ENCODE measurements around the gene FAM222B. TPM values are rescaled to one million over a fixed set of nuclear protein-coding genes. Genes with fewer than 3 reads are reported as not detected.

Gene FAM222B
- total and polyA plus RNA-seq, 9 of the 15 experiments (the other 6 are each of a cell fraction or from before 2014, with no cell fraction given), result 4.0 to 34.6 (median 7.5) TPM

- TF ChIP-seq DIDO1 (tag; IDR thresholded peaks at IDR 0.05; ENCODE audit: low read depth) (no peak), ZNF551 (CRISPR knock-in tag; IDR thresholded peaks at IDR 0.05) (no peak), DNMT1 (IDR thresholded peaks at IDR 0.05) (no peak), ETV1 (tag; conservative IDR thresholded peaks at IDR 0.05; ENCODE audit: low read depth) (peak; percentile 64), ZC3H8 (IDR thresholded peaks at IDR 0.05) (0 out of 2 replicates have a peak, but pooled peaks have one; percentile 29), TCF7 (IDR thresholded peaks at IDR 0.05; ENCODE audit: borderline replicate concordance) (no peak; the same call in 1 of the 2 replicates), HMG20A (CRISPR knock-in tag; conservative IDR thresholded peaks at IDR 0.05) (no peak), PML (IDR thresholded peaks at IDR 0.05; ENCODE audit: low read length) (0 out of 2 replicates have a peak, but pooled peaks have one; percentile 52), SMARCE1 (IDR thresholded peaks at IDR 0.05) (peak; percentile 51; the same call in 1 of the 2 replicates), ILF3 (IDR thresholded peaks at IDR 0.05; ENCODE audit: borderline replicate concordance) (no peak), MECOM (CRISPR knock-in tag; IDR thresholded peaks at IDR 0.05) (no peak), ZNF75A (CRISPR knock-in tag; IDR thresholded peaks at IDR 0.05) (no peak), FOXP1 (CRISPR knock-in tag; IDR thresholded peaks at IDR 0.05) (no peak), BHLHE40 (IDR thresholded peaks at IDR 0.05; ENCODE audit: low read length) (peak; percentile 64), SIN3B (IDR thresholded peaks at IDR 0.05; ENCODE audit: low read depth) (no peak), NR2C1 (IDR thresholded peaks at IDR 0.05) (no peak), NR2C1 (tag; IDR thresholded peaks at IDR 0.05) (no peak), SUPT5H (IDR thresholded peaks at IDR 0.05) (peak; percentile 28; the same call in 1 of the 2 replicates), REST (IDR thresholded peaks at IDR 0.05; ENCODE audit: borderline replicate concordance) (peak; percentile 99), REST (CRISPR knock-in tag; IDR thresholded peaks at IDR 0.05; ENCODE audit: low read depth) (peak; percentile 39; the same call in 1 of the 2 replicates), MTA1 (IDR thresholded peaks at IDR 0.05; ENCODE audit: borderline replicate concordance) (peak; percentile 67; the same call in 1 of the 2 replicates), MCM7 (IDR thresholded peaks at IDR 0.05) (no peak), HDAC6 (IDR thresholded peaks at IDR 0.05; ENCODE audit: low read depth, low read length) (no peak), ERF (CRISPR knock-in tag; IDR thresholded peaks at IDR 0.05) (peak; percentile 73; the same call in 1 of the 2 replicates), FOXA1 (IDR thresholded peaks at IDR 0.05; ENCODE audit: borderline replicate concordance) (no peak)
Measured at GRCh38 chr17:28726627-28727491, 115.7 kb downstream of the FAM222B start (continued).

Measured in K562 (cell line).